Left renal cortex interstitium (tissue), 4 donors: ENCODE results near the gene KBTBD3. TPM values are rescaled to one million over a fixed set of nuclear protein-coding genes. Genes with fewer than 3 reads are reported as not detected.

Source experiments
- DNase-seq, 4 donors: peaks; one replicate each; pipeline ENCODE4 v3.0.0-alpha.2; 2013; ENCODE audit warnings: low read depth in 4 of 4, low spot score in 2 of 4, missing footprints in 1 of 4
- polyA plus RNA-seq, 4 donors: library from polyadenylated mRNA; unstranded; fragments of 120-200 nt; gene quantifications; one replicate each; pipeline ENCODE4 v1.2.1, GENCODE V29; 2013; ENCODE audit not compliant: insufficient read length in 4 of 4

Gene KBTBD3, protein sequence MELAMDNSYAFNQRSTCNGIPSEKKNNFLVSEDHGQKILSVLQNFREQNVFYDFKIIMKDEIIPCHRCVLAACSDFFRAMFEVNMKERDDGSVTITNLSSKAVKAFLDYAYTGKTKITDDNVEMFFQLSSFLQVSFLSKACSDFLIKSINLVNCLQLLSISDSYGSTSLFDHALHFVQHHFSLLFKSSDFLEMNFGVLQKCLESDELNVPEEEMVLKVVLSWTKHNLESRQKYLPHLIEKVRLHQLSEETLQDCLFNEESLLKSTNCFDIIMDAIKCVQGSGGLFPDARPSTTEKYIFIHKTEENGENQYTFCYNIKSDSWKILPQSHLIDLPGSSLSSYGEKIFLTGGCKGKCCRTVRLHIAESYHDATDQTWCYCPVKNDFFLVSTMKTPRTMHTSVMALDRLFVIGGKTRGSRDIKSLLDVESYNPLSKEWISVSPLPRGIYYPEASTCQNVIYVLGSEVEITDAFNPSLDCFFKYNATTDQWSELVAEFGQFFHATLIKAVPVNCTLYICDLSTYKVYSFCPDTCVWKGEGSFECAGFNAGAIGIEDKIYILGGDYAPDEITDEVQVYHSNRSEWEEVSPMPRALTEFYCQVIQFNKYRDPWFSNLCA
- polyA plus RNA-seq: 10 to 100 TPM in 2 of 4 donors, 1 to 10 TPM in 2; 8.3 to 15.0 (median 11.6) TPM

DNA sequence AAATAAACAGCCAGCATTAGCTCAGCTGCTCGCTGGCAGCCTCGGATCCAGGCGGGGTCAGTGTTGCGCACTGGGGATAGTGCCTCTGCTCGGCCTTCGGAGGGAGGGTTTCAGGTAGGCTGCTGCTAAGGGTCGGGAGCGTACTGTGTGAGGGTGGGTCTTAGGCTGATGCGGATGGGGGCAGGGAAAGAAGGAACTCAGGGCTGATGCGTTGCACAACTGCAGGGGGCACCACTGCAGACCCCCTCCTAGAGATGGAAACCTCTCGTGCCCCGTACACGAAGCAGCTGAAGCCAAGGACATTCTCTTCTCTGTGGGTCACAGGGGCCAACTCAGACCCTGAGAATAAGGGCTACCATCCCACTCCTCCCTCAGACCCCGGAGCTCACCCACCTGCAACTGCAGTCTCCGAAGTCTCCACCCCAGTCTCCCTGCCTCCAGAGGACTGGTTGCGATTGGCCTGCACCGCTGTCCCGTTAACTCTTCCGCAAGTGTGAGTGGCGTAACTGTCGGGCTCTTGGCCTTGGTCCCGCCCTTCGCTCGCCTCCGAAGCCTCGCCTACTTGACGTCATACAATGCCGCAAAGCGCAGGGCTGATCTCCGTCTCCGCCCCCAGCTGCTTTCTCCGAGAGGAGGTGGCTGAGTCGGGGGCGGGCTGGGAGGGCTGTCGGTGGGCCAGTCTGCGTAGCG lies at the start of gene KBTBD3:
Gene KBTBD3, minus strand, starts transcription at position 429 of the 690 bp plus-strand sequence. CDS start 18,250 bp downstream, outside the sequence.
- peak; percentile 94 to 99 (median 98) for DNase-seq

DNA sequence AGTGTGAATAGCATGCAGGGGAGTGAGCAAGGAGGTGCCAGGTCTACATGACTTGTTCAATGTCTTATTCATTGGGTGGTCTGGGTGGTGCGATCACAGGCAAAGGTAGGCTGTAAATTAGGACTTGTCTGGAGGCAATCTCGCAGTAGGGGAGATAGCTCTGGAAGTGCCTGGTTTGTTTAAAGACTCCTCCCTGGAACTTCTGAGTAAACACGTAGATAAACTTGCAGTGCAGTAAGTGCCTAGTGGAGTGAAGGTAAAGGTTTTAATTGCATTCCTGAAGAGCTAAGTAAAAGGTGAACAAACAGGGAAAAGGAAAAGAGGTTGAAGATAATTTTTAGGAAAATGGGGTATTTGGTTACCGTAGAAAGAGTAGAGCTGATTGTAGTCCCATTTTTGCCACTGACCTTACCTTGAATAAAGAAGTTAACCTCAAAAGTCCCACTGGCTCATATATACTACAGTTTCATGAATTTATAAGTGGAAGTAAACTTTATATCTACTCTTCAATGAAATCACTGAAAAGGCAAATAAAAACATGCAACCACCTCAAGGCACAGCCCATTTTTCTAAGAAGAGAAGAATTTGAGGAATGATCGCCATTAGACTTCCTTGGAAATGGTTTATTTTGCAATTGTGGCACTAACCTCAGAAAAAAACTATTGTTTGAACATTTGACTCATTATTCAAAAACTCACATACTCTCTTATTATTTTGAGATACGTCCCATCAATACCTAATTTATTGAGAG lies 44.6 kb upstream of the KBTBD3 start:
- no peak for DNase-seq

DNA sequence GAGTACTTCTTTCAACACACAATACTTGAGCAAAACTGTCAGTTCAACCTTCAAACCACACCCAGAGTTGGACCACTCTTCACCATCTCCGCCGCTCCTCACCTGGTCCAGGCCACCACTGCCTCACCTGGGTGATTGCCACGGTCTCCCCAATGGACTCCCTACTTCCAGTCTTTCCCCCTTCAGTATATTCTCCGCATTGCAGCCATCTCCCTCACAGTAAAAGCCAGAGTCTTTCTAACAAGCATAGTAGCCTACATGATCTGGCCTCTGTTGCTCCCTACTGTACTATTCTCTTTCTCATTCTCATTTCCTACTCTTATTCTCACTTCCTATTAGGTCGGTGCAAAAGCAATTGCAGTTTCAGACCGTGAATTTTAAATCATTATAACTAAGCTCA lies 28.8 kb upstream of the KBTBD3 start:
- no peak for DNase-seq

DNA sequence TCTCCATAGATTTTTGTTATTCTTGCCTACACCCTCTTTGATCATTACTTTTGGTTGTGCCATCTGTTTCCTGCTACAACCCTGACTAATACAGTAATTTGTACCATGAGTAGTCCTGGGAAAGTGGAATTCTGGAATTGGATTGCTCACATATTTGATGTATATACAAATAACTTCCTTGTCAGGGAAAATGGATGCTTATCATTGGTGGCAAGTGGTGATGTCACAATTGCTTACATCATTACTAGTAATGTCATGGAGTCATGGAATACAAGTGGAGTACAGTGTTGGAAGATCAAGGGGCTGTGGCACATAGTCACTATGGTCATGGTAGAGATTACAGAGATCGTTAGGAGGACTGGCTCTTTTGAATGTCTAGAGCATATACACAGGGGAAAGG lies 24.7 kb upstream of the KBTBD3 start:
- no peak for DNase-seq

DNA sequence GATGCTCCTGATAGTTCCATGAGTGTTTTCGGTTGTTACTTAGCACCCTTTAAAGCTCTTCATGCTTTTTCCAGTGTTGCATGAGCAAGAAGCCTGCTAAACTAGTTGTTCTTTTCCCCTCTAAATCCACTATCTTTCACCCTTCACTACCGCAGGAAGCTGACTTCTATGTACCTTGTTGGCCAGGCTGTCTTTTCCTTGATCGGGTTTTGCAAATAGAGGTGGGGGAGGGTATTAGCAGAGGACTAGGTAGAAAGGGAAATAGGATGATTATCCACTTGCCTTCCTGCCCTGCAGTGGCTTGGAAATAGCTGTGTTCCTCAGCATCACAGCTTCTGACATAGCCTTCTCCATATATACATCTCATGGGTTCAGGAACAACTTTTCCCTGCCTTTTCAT lies 24.2 kb upstream of the KBTBD3 start:
- DNase-seq: no peak

DNA sequence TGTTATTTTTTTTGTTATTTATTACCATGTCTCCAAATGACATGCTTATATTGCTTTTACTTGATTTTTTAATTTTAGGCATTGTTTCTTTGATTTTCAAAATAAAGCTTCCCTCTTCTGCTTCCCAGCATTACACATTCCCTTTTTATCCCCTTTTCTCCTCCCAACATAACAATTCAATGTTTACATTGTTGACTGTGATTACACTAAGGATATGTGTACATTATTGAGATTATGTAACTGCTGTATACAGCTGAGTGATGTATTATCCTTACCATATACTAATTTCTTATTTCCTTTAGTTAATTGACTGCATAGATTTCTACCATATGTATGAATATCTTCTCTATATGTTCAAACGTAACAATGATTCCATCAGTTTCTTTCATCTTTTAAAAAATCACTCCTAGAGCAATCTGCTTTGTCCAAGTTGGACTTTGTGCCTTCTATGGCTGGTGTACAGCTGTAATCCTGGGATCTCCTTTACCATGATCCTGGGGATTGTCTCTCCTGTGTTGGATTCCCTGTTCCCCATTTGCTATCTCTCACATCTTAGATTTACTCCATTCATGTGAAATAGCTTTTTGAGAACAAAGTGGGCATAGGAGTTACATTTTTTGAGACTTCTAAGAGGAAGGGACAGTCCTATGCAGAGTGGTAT lies 21.9 kb upstream of the KBTBD3 start:
- no peak for DNase-seq

DNA sequence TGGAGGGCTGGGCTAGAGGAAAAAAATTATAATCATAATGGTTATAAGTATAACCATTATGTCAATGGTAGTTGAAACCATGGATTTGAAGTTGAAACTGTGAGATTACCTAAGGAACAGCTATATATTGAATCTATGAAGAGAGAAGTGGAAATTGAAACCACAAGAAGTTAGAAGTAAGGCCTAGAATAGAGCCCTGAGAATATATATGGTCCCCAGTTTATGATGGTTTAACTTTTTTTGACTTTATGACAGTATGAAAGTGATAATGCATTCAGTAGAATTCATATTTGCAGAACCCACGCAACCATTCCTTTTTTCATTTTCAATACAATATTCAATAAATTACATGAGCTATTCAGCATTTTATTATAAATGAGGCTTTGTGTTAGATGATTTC lies 15.3 kb upstream of the KBTBD3 start:
- no peak for DNase-seq

DNA sequence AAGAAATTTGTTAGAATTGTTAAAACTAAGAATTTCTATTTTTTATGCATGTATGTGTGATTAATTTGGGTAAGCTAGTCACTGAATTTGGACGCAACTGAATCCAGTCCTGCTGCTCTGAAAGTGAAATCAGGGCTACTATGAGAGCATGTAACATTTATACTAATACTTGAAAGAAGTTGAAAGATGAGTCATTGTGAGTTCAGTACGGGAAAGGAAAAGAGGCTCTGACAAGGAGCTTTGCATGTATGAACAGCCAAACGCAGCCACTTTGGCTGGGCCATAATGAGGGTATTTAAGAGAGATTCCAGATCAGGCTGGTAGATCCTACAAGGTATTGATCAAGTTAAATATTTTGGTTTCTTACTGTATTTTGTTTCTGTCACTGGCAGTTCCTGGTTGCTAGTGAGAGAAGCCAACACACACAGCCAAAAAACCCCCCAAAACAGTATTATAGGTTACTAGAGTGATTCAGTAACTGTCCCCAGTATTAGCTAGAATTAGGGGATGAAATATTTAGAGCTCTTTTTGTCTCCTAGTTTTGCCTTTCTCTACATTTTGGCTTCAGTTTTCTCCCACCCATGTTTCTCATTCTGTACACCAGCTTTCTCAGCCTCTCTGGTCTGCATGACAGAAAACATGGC lies 14.5 kb upstream of the KBTBD3 start:
- DNase-seq: no peak

DNA sequence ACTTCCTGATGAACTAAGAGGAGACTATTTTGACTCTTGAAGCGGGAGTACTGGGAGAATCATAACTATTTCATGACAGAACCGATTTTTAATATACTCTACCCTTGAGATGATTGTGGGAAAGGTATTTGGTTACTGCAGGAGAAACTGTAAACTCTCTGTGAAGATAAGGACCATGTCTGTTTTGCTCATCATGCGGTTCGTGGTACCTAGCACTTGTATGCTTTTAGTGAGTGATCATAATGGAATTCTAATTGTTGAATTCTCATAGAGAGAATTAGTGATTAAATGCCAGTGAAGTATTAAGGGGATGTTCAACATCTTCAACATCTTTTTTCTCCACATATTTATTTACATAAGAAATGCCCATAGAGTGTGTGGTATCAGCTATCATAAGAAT lies 11.7 kb upstream of the KBTBD3 start:
- DNase-seq: no peak

DNA sequence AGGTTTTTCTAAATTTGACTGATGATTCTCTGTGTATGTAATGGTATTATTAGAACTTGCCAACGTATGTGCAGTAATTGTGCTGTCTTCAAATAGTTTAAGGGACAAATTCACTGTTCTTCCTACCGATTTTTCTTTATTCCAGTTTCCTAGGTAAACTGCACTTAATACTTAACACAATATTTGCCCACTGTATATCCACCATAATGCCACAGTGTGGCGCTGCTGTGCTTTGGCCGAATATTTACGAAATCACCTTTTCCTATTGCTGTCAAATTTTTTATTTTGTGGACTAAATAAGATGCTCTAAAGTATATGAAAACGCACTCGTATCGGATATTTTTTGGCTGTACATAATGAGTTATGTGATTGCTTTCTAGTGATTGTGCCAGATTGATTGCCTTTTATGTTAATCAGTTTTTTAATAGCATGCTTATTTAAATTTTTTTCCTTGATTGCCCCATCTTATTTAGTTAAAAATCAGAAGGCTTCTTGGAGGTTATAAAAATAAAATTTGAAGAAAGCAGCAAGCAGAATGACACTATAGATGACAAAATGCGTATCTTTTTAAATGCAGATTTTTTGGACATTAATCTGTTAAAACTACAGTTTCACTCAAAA lies 10.8 kb upstream of the KBTBD3 start:
- DNase-seq: peak in 2 of 4 donors; percentile 13 to 20

DNA sequence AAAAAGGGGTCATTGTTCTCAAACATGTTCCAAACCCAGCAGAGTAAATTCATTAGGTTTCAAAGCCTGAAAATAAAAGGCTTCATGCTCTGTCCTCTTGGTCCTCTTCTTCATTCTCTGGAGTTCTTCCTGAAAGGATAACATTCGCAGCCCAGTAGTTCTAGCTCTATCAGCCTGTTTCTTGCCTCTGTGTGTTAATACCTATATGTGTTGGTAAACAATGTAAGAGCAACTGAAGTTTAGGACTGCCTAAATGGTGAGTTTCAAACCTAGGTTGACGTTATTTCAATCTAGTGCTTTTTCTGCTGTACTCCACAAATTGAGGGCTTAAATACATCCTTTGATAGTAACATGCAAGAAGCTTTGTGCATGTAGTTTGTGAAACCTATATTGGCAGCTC lies 9.7 kb upstream of the KBTBD3 start:
- no peak for DNase-seq

DNA sequence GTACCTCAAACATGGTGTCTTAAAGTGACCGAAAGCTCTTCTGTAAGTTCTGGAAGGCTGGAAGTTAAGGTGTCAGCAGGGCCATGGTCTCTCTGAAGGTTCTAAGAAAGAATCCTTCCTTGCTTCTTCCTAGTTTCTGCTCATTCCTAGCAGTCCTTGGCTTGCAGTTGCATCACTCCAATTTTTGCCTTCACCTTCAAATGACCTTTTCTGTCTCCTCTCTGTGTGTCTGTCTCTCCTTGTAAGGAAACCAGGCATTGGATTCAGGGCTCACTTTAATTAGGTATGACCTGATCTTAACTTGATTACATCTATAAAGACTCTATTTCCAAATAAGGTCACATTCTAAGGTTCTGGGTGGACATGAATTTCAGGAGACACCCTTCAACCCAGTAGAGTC lies 9.0 kb upstream of the KBTBD3 start:
- DNase-seq: no peak

DNA sequence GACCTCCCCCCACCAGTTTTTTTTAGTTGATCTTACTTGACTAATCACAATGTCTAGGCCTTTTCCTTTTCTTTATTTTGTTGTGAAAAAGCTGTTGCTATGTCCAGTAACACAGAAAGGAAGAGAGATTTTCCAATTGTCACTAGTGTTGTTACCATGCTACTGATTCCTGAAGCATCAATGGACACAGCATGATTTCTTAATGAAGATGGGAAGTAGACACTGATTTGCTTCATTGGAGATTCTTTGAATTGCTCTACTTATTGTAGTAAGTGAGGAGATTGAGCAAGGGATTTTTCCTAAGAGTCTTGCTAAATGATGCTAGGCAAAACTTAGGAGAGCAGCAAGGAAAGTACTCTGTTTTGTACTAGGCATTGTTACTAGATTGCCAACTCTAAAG lies 4.9 kb upstream of the KBTBD3 start:
- no peak for DNase-seq

DNA sequence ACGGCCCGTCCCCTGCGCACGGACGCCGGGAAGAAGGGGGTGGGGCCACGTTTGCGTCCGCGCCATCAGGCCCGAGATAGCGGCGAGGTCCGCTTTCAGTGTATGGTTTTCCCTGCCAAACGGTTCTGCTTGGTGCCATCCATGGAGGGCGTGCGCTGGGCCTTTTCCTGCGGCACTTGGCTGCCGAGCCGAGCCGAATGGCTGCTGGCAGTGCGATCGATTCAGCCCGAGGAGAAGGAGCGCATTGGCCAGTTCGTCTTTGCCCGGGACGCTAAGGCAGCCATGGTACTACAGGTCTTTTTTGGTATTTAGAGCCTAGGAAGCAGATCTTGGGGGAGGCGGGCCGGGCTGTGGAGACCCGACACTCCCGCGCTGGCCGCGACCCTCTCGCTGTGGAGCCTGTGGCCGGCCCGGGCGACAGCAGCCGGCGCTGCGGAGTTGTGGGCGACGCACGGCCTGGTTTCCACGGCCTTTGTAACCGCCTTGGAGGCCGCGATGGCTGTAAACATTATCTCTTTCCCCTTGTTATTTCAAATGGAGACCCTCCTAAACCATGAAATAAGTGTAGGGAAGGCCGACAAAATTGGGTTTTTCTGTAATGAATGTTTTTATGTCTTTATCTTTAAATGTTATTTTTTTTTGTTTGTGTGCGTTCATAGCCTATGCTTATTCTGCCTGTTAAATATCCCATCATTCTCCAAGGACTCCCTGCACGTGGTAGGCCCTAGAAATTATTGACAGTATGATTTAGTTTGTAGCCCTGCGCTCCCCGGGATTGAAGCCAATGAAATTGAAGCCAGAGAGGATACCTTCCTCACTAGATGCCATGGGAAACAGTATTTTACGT lies 685 bp upstream of the KBTBD3 start, which contains the start of gene AASDHPPT:
Gene AASDHPPT, plus strand, starts transcription at position 54 of the 847 bp plus-strand sequence. Its CDS starts 49 bp downstream, at position 103.
- peak; percentile 37 to 84 (median 70) for DNase-seq

DNA sequence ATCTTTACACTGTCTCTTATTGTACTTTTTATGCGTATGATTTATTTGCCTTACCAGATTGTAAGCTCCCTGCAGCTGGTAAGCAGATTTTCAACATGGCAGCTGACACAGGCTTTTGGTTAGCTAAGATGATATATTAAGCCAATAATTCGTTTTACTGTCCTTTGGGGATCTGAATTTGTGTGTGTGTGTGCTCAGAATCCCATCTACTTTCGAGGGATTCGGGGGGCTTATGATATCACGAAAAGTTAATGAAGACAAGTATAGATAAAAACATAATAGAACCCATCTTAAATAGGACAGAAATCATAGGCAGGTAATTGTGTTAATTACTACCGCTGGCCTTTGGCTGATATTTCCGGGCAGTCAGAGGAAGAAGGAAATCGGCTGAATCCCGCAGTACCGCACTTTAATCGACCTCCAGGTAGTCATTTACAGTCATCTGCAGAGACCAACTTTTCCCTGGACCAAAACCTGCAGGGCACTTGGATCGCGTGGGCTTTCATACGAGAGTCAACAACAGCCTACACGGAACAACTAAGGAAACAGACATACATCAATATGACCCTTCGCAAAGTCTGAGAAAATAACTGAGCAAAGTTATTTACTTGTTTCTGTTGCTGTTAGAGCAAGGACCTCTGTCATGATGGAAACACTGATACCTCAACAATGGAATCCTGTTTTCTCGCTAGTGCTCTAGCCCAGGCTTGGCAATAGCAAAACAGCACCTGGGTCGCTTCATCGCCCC lies 802 bp downstream of the KBTBD3 start:
- peak in 3 of 4 donors; percentile 13 to 18 (median 16) for DNase-seq

DNA sequence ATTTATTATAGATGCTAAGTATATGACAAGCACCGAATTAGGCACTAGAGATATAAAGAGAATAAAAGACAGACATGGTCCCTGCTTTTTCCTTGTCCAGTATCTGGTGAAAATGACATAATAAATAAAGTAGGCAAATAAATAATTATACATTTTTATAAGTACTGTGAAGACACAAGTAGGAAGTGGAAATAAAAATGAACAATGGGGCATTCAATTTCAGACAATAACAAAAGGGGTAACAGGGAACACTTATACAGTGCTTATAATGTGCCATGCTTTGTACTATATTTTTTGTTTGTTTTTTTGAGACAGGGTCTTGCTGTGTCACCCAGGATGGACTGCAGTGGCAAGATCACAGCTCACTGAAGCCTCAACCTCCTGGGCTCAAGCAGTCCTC lies 4.3 kb downstream of the KBTBD3 start:
- no peak for DNase-seq

DNA sequence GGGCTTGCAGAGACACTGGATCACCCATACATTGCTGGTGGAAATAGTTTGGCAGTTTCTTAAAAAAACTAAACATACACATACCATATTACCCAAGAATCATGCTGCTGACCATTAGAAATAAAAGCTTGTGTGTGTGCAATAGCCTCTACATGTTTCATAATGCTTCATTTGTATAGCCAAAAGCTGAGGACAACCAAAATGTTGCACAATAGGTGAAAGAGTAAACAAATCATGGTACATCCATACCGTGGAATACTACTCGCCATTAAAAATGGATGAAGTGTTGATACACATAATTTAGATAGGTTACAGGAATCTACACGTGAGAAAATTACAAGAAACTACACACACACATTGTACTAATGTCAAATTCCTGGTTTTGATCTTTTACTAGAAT lies 6.5 kb downstream of the KBTBD3 start:
- no peak for DNase-seq

DNA sequence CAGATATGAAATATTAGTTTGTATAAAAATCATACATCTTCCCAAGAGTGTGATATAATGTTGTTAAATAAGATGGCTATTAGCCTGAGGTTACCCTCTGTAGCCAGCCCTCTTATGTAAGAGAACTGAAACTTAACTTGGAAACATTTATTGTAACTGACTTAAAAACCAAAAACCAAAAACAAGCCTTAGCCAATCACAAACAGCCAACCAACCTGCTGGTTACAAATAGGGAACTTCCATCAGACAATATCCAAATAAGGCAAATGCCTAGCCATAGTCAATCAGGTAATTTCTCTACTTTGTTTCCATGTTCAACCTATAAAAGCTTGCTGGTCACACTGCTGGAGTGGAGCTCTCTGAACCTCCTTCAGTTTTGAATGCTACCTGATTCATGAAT lies 14.1 kb downstream of the KBTBD3 start:
- no peak for DNase-seq
